Bronchial epithelial cell (primary cell): ENCODE results near the gene SERPINI1. TPM values are rescaled to one million over a fixed set of nuclear protein-coding genes. Genes with fewer than 3 reads are reported as not detected.

Experiments
- DNase-seq: peaks from one replicate; pipeline ENCODE4 v3.0.0-alpha.2; 2010; ENCODE audit warnings: low read depth
- FAIRE-seq: peaks from 2 replicates; lab custom pipeline; 2011; peaks lifted over from hg19 to GRCh38; lab: Jason Lieb, UNC
- H3K27me3 ChIP-seq: 2 replicates; pipeline ENCODE4 v1.5.1; 2011; ENCODE audit warnings: low read length; ENCODE audit not compliant: control insufficient read depth, insufficient read depth
- H3K36me3 ChIP-seq: 2 replicates; pipeline ENCODE4 v1.5.1; 2011; ENCODE audit warnings: low read length; ENCODE audit not compliant: control insufficient read depth, insufficient read depth
- H3K4me3 ChIP-seq: 2 replicates; pipeline ENCODE4 v1.5.1; 2011; ENCODE audit warnings: mild to moderate bottlenecking, low read depth, low read length, control low read depth
- CTCF ChIP-seq: IDR thresholded peaks from 2 replicates; pipeline ENCODE4 v1.5.1; 2011; ENCODE audit warnings: mild to moderate bottlenecking, moderate library complexity, low read length, control low read depth, inconsistent platforms; ENCODE audit not compliant: insufficient read depth, severe bottlenecking
- total RNA-seq: library from RNA; depleted of rRNA; stranded (reverse); fragments of >200 nt; gene quantifications from 2 replicates; pipeline ENCODE4 v1.2.1, GENCODE V29; 2014

The SERPINI1 gene
- total RNA-seq, 1 donor from 2014 or later, result 1.8 TPM

DNA sequence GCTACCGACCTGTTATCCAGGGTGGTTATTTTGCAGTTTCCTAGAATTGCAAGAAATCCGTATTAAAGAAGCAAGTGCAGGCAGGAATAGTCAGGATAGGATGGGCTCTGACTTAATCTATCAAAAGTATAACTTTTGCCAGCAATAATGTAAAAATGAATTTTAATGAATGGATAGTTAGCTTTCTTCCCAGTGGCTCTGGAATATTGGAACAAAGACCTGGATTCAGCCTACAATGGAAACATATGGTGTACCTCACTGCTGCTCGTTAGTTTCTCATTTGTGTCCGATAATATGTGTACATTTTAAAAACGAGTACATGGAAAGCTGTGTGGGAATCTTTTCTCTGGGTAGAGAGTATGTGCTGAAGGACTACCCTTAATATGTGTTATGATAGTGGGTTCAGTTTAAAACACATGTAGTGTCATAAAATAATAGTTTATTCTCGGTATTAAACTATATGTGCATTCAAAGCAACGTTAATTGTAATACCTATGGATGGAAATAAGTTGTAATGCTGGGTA lies 805 bp downstream of the SERPINI1 start:
- no peak for FAIRE-seq
- no peaks in the 10 kb centered on the region for H3K36me3 ChIP-seq
- no peak for TF ChIP-seq CTCF
- H3K27me3 ChIP-seq, result no peaks in the 10 kb centered on the region
- H3K4me3 ChIP-seq, result peak overlapping the region; percentile 85
- DNase-seq, result no peak

DNA sequence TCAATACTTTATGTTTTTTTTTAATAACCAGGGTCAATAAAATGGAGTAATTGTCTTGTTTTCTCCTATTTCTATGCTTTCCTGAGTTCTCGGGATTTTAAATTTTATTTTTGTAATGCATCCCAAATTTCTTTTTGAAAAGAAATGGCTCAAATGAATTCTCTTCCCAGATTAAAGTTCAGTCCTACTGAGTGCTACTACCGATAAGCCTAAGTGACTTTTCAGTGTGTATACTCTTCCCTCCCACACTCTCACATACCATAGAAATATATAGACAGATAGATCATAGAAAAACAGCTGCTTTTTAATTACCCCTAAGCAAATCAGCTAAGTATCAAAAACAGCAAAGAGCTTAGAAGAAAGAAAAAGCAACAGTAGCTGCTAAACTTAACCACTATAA lies 1.5 kb downstream of the SERPINI1 start:
- no peak for TF ChIP-seq CTCF
- H3K4me3 ChIP-seq, result no peak overlapping the region
- H3K27me3 ChIP-seq, result no peaks in the 10 kb centered on the region
- FAIRE-seq (no peak), DNase-seq (no peak)
- no peaks in the 10 kb centered on the region for H3K36me3 ChIP-seq

DNA sequence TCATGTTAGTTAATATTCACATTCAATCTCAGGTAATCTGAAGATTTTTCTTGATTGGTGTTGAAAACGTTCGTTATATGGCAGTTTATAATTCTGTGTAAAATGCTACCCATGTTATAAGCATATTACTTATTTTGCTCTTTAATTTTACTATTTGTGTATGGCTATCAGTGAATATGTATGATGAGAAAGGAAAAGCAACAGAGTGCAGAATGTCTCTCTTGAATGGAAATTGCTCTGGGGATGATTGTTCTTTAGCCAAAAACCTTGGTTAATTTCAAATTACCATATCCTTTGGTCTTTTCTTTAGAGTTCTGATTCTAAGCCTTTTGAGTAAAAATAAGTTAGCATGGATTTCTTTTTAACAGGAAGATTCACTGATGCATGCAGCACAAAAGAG lies 2.5 kb downstream of the SERPINI1 start:
- FAIRE-seq, result no peak

GRCh38 chr3:167739190-167739810 lies 3.8 kb downstream of the SERPINI1 start:
- no peak overlapping the region for H3K4me3 ChIP-seq
- TF ChIP-seq CTCF, result no peak
- FAIRE-seq, result no peak
- no peaks in the 10 kb centered on the region for H3K36me3 ChIP-seq
- no peaks in the 10 kb centered on the region for H3K27me3 ChIP-seq
- no peak for DNase-seq

More for the DNA sequence above, 2.5 kb downstream of the SERPINI1 start:
- Histone ChIP-seq H3K4me3 (no peak overlapping the region), H3K27me3 (no peaks in the 10 kb centered on the region), H3K36me3 (no peaks in the 10 kb centered on the region)
- no peak for TF ChIP-seq CTCF
- DNase-seq, result no peak

- no peaks in the 10 kb centered on the region for H3K36me3 ChIP-seq
- peak; percentile 46 for DNase-seq
- no peaks in the 10 kb centered on the region for H3K27me3 ChIP-seq
- no peak overlapping the region for H3K4me3 ChIP-seq
- FAIRE-seq, result no peak
- TF ChIP-seq CTCF, result peak; percentile 18
Observed at GRCh38 chr3:167740961-167741587, 5.6 kb downstream of the SERPINI1 start.
